Progenitor cell of endocrine pancreas (in vitro differentiated cells): Measurements from ENCODE around the gene FXN. TPM values are rescaled to one million over a fixed set of nuclear protein-coding genes. Genes with fewer than 3 reads are reported as not detected.
A peak's percentile ranks its signal among the peaks of the same experiment; 100 is the strongest.

Source experiments
- DNase-seq: peaks from one replicate; pipeline ENCODE4 v3.0.0; 2021; ENCODE audit warnings: low spot score; ENCODE audit not compliant: unreplicated experiment
- H3K27ac Mint-ChIP-seq: 2 replicates; pipeline ENCODE4 v1.8.0; 2021; ENCODE audit warnings: mild to moderate bottlenecking, moderate library complexity, mixed read lengths
- H3K27me3 Mint-ChIP-seq: 2 replicates; pipeline ENCODE4 v1.8.0; 2021; ENCODE audit warnings: mixed read lengths
- H3K36me3 Mint-ChIP-seq: 2 replicates; pipeline ENCODE4 v1.8.0; 2022; ENCODE audit warnings: mixed read lengths; ENCODE audit not compliant: insufficient read depth
- H3K4me1 Mint-ChIP-seq: 2 replicates; pipeline ENCODE4 v1.8.0; 2021; ENCODE audit warnings: low read depth, mixed read lengths
- H3K4me3 Mint-ChIP-seq: 2 replicates; pipeline ENCODE4 v1.8.0; 2021; ENCODE audit warnings: low read depth, mild to moderate bottlenecking, moderate library complexity, mixed read lengths
- H3K9me3 Mint-ChIP-seq: 2 replicates; pipeline ENCODE4 v1.8.0; 2021; ENCODE audit warnings: low read depth, mixed read lengths
- total RNA-seq: library from RNA; stranded (reverse); gene quantifications from 2 replicates; pipeline ENCODE4 v1.2.1, GENCODE V29; 2021
- TF ChIP-seq, protein P1 (sequence below): fragments of 200-600 bp; sonication (generic); IDR thresholded peaks from one replicate; pipeline ENCODE4 v1.5.0; 2021; ENCODE audit warnings: antibody characterized with exemption, mild to moderate bottlenecking; ENCODE audit not compliant: unreplicated experiment

FXN gene
- total RNA-seq, 1 donor from 2014 or later = 25.7 TPM

DNA sequence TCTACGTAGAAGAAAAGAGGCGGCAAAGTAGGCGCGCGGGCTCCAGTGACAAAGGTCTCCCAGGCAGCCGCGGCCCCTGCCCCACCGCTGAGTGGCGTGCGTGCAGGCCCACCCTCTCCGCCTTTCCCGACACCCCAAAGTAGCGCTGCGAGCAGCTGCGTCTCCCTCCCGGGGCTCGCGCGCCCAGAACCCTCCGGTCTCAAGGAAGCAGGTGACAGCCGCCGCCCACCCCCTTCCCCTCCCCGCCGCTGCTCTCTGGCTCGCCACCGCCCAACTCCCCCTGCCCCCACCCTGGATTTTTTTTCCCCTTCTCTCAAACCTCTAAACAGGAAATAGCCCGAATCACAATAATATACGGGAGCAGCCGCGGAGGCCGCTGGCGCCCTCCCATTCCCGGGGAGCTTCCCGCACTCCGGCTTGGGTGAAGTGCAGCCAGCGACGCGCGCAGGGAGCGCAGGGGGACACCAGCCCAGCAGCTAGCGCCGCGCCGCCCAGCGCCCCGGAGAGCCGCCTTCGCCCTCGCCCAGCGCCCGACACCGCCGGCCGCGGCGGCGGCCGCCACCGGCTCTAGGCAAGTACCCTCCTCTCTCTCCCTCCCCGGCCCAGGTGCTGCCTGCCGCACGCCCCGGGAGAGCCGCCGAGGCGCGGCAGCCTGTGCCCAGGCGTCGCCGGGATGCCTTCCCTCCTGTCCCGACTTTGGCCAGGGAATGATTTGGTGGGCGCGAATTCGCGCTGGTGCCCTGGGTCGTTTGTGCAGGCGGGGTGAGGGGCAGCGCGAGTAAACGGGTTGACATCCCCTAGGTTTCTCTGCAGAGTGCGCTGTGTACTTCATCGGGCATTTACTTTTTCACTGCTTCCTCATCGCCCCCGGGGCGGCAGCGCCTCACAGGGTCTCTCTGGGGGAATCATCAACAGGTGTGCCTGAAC, 85.9 kb downstream of the FXN start:
- Mint-ChIP-seq H3K9me3 (no peaks in the 10 kb centered on the region), H3K27ac (peak overlapping the region; percentile 100), H3K4me3 (peak overlapping the region; percentile 91), H3K36me3 (peaks cover 1% of the 10 kb centered on the region), H3K27me3 (no peaks in the 10 kb centered on the region), H3K4me1 (peaks cover 17% of the 10 kb centered on the region)
- peak; percentile 53 for DNase-seq
- TF ChIP-seq, protein P1, sequence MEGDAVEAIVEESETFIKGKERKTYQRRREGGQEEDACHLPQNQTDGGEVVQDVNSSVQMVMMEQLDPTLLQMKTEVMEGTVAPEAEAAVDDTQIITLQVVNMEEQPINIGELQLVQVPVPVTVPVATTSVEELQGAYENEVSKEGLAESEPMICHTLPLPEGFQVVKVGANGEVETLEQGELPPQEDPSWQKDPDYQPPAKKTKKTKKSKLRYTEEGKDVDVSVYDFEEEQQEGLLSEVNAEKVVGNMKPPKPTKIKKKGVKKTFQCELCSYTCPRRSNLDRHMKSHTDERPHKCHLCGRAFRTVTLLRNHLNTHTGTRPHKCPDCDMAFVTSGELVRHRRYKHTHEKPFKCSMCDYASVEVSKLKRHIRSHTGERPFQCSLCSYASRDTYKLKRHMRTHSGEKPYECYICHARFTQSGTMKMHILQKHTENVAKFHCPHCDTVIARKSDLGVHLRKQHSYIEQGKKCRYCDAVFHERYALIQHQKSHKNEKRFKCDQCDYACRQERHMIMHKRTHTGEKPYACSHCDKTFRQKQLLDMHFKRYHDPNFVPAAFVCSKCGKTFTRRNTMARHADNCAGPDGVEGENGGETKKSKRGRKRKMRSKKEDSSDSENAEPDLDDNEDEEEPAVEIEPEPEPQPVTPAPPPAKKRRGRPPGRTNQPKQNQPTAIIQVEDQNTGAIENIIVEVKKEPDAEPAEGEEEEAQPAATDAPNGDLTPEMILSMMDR = peak; percentile 25

DNA sequence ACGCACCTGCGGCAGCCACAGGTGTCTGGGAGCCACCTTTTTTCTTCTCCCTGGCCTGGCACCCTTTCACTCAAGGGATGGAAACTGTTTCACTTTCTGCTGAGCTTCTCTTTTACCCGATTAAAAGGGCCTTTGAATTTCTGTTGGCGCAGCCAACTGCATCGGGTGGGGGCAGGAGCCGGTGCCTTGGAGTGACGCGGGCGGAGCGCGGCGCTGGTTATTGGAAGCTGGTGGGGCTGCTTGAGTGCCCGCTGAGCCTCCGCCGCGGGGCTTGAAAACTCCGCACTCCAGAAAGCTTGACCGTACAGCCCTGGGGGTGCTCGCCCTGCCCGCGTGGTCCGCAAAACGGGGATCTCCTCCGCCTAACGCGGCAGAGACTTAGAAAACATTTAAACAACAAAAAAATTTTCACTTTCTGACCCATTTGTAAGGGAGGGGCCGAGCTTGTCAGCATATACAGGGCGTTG, 86.6 kb downstream of the FXN start:
- Mint-ChIP-seq H3K36me3 (peaks cover 1% of the 10 kb centered on the region), H3K4me3 (peak overlapping the region; percentile 91), H3K9me3 (no peaks in the 10 kb centered on the region), H3K27me3 (no peaks in the 10 kb centered on the region), H3K27ac (peak overlapping the region; percentile 99), H3K4me1 (peaks cover 17% of the 10 kb centered on the region)
- DNase-seq = peak; percentile 39
- TF ChIP-seq, protein P1 = no peak

DNA sequence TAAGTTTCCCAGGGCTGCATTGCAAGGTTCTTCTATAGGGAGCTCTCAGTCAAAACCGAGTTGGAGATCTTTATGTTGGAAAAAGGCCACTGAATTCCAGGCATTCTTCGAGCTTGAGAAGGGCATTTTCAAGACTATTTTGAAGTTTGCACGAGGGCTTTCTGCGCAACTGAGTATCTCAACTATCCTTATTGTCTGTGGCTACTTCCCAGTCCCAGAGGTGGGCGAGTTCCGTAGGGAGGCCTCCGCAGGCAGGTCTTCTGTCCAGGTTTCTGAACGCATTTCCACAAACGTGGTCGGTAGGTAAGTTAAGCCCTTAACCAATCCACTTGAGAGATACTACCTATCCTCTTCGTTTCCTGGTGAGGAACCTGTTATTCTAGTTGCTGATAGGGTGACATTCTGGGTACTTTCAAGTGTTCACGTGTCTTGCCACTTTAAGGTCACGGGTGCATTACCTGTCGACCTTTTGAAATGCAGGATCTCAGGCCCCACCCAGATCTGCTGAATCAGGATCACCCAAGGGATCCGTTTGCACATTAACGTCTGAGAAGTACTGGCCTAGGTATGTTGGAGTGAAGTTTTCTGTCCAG, 87.1 kb downstream of the FXN start:
- peak overlapping the region; percentile 99 for H3K27ac Mint-ChIP-seq
- H3K4me1 Mint-ChIP-seq = peaks cover 17% of the 10 kb centered on the region
- TF ChIP-seq, protein P1 = no peak
- H3K4me3 Mint-ChIP-seq = peak overlapping the region; percentile 91
- H3K36me3 Mint-ChIP-seq = peaks cover 1% of the 10 kb centered on the region
- no peak for DNase-seq
- H3K9me3 Mint-ChIP-seq = no peaks in the 10 kb centered on the region
- H3K27me3 Mint-ChIP-seq = no peaks in the 10 kb centered on the region

DNA sequence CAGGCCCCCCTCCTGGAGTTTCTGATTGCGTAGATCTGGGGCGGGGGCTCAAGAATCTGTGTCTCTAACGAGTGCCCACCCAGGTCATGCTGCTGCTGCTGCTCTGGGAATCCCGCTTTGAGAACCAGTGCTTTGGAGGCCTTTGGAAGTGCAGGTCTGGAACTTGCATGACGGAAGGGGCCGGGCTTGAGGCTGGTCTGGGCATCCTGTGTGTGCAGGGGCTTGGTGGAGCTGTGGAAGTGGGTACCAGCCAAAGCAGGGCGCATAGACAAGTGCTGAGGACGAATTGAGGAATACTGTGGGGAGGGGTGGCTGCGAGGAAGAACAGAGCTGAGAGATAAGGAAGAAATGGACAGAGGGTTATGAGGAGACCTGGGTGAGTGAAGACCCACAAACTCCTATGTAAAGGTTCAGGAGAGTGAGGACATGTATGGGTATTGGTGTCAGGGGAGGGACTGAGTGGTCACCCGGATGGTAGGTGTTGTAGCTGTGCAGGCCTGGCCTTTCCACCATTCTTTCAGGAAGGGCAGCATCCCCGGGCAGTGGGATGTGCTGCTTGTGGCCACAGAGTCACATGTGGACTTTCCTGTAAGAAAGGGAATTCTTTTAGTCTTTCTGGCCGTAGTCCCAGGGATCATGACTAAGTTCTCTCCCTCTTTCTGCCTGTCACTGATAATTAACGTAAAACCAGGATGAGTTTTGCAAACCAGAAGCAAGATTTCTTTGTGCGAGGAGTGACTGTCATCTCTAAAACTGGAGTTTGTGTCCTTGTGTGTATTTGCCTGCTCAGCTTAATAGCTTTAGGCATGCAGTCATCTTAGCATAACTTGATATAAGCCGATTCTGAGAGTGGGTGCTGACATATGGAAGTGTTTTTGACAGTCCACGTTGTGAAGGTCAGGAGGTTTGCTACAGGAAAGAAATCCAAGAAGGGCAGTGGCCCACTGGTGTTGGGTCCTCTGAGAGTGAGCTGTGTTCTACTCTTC, 95.2 kb downstream of the FXN start:
- Mint-ChIP-seq H3K27ac (peak overlapping the region; percentile 51), H3K4me1 (peaks cover 42% of the 10 kb centered on the region), H3K36me3 (peaks cover 16% of the 10 kb centered on the region), H3K4me3 (peak overlapping the region; percentile 37), H3K9me3 (no peaks in the 10 kb centered on the region), H3K27me3 (no peaks in the 10 kb centered on the region)
- TF ChIP-seq, protein P1 = no peak
- DNase-seq = no peak

DNA sequence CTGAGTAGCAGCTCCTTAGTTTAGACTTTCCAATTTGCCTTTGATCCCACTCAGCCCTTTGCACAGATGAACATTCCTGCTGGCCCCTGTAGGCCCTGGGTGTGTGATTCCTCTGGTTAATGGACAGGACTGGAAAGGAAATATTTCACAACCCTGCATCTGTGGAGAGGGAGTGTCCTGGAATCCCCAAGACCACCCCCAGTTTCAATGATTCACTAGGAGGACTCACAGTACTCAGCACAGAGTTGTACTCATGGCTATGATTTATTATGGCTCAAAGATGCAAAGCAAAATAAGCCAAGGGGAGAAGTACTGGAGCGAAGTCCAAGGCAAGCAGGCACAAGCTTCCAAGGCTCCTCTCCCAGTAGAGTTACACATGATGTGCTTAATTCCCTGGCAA, 96.1 kb downstream of the FXN start:
- no peak for DNase-seq
- Mint-ChIP-seq H3K9me3 (no peaks in the 10 kb centered on the region), H3K4me1 (peaks cover 44% of the 10 kb centered on the region), H3K36me3 (peaks cover 21% of the 10 kb centered on the region), H3K27me3 (no peaks in the 10 kb centered on the region), H3K27ac (peak overlapping the region; percentile 55), H3K4me3 (no peak overlapping the region)
- TF ChIP-seq, protein P1 = no peak
